Esophagus mucosa (tissue), 1 donor: ENCODE data around the gene PKD2L1. TPM values are rescaled to one million over a fixed set of nuclear protein-coding genes. Genes with fewer than 3 reads are reported as not detected.
"Not testable (repeated sequence)": the region's sequence is repeated elsewhere in the genome, so short reads cannot be mapped to it uniquely, and the experiment has no call there.

Source experiments
- ATAC-seq: fragments of 200-7000 bp; cut with Tn5 transposase; one replicate; pipeline ENCODE4 v1.9.1; 2020
- total RNA-seq: library from RNA; stranded (reverse); gene quantifications from one replicate; pipeline ENCODE4 v1.2.4, GENCODE V29; 2023
- donor health status: DM: yes; HTN: yes; CAD: no.

PKD2L1 gene
- total RNA-seq, 1 donor from 2014 or later, result not detected

DNA sequence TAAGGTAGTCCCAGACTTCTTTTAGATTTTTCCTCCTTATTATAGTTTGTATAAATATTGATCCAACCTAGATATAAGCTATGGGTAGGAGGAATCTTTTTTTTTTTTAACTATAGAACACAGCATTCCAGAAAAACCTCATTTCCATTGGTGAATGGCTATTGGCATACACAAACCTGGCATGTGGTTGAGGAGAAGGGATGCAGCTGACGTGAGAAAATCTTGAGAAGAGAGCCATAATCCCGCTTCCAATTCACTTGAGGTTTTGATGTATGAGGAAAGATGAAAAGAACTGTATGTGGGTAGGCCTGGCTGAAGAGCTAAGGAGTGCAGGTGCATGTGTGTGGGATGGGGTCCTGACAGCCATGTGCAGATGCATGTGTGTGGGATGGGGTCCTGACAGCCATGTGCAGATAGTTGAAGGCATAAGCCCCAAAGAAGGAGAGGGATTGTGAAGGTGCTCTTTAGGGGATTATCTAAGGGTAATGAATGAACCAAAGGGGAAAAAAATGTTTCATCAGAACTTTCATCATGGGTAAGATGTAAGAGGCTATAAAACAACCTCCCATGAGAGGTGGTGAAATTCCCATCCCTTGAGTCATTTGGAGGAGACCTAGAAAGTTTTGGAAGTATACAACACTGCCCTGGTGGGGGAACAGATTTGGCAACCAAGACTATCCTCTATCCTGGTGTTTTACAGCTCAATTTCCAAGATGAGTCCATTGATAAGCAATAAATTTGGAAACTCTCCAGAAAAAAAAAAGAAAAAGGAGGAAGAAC lies 3.8 kb upstream of the PKD2L1 start:
- ATAC-seq, result no peak

GRCh38 chr10:100333106-100333505 lies 3.1 kb upstream of the PKD2L1 start:
- ATAC-seq, result no peak

DNA sequence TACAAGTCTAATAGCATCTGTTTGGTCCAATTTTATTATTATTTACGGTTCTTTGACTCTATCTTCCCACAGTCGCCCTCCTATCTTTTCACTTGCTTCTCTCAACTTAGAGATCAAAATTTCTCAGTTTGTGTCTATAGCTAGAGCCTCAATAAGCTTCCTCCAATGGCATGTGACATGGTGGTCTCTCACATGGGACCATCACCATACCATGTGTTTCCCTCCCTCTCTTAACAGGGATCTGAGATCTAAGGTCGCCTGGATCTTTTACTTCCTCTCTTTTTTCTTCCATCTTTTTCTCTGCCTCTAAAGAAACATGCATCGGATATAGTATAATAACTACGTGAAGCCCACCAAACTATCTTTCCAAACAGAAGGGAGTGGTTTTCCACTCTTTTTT lies 1.8 kb downstream of the PKD2L1 start:
- no peak for ATAC-seq

DNA sequence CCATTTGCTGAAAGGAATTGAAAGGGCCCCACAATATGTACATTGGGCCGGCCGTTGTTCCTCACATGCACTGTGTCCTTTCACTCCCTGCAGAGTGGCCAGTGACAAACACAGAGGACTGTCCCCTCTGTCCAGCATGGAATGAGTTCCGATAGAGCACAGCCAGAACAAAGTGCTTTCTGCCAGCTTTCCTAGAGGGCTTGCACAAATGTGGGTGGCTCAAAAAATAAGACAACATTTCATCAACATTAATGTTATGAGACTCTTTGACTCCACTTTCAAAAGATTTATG lies 2.4 kb downstream of the PKD2L1 start:
- no peak for ATAC-seq

GRCh38 chr10:100327007-100327717 lies 2.9 kb downstream of the PKD2L1 start:
- peak; percentile 94 for ATAC-seq

- no peak for ATAC-seq
These were observed 4.9 kb downstream of the PKD2L1 start for GRCh38 chr10:100325158-100325557.

DNA sequence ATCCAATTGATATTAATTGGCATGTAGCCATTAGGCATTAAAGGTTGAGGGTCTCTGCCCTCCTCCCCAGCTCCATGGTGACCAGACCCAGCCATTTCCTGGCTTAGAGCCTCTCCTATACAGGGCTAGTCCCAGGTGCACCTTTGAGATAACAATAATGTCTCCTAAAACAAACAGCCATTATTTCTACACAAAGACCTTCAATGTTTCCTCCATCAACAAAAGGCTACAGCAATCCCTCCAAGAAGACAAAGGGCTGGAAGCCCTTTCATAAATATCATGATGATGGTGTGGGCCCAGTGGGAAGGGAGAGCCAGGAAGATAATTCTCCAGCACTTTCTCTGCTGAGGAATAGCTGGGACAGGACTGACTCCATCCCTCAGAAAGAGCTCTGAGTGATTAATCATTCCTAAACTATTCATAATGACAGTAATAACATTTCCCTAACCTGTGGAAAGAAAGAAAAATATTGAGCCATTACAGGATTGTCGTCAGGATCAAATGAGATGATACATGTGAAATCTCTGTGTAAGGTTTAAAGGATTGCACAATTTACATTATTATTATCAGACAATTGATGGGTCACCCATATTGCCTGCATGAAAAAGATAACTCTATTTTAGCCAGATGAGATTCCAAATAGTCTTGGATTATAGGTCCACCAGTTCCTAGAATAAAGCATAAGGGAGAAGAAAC lies 10.2 kb downstream of the PKD2L1 start:
- no peak for ATAC-seq

DNA sequence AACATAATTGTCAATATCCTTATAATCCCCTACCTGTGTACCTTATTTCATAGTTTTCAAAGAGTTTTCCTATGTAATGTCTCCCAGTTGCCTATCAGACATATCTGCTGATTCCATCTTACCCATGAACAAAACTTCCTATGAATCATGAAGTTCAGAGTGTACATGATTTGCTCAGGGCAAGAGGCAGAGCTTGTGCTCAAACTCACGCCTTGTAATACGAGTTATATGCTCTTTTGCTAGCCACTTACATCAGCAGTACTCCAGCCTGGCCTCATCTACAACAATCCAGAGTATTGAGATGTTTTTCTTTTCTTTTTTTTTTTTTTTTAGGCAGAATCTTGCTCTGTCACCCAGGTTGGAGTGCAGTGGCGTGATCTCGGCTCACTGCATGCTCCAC lies 11.8 kb downstream of the PKD2L1 start:
- no peak for ATAC-seq

- no peak for ATAC-seq
These were observed 14.4 kb downstream of the PKD2L1 start for GRCh38 chr10:100315615-100316014.

DNA sequence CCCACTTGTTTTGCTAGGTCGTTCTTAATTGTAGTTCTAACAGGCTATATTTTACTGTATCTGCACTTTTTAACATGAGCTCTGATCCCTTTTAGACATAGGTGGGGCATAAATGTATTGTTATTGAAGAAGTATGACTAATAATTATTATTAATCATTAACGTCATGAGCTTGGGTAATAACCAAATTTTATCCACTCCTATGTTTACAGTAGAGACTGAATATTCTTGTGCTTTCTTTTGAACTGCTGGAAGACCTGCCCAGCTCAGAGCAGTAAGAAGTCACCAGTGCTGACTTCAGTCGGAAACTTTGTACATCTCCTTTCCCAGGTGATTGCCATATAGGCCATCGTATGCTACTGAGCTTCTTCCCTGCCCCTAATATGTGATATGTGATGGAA lies 18.7 kb downstream of the PKD2L1 start:
- peak; percentile 82 for ATAC-seq

- ATAC-seq, result no peak
These were observed 22.3 kb downstream of the PKD2L1 start for GRCh38 chr10:100307684-100308083.

DNA sequence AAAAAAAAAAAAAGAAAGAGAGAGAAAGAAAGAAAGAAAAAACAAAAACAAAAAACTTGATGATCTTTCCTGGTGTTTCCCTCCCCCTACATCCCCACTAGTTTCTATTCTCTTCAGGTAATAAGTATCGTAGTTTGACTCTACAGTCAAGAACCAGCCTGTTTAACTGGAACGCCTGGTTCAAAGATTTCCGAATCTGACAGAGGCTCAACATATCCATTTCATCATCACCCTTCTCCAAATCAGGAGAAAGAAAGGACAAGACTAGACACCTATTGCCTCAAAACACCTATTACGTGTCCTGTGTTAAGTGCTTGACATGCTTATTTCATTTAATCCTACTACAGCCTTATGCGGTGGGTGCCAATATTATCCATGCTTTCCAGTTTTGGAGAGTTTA lies 23.2 kb downstream of the PKD2L1 start:
- peak; percentile 85 for ATAC-seq

- no peak for ATAC-seq
These were observed 25.6 kb downstream of the PKD2L1 start for GRCh38 chr10:100304414-100304813.

GRCh38 chr10:100303724-100304319 lies 26.2 kb downstream of the PKD2L1 start:
- no peak for ATAC-seq

- ATAC-seq, result not testable (repeated sequence)
These were observed 28.9 kb downstream of the PKD2L1 start for GRCh38 chr10:100301123-100301522.

DNA sequence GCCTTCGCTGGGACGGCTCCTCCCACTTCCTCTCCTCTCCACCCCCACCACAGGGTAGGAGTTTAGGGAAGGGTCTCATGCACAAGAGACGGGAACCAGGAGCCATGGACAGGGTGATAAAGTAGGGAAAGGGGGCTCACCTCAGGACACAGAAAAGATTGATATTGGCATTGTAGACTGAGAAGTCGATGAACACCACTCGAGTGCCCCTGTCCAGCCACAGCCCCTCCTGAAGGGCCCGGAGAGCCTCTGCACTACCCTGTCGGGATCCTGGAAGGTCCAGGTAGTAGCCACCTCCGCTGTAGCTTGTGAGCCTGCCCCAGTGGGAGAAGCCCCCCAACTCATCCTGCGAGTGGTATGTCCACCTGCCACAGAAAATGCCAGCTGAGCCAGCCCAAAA lies 32.8 kb downstream of the PKD2L1 start:
- no peak for ATAC-seq

- ATAC-seq, result no peak
These were observed 37.0 kb downstream of the PKD2L1 start for GRCh38 chr10:100293066-100293465.

DNA sequence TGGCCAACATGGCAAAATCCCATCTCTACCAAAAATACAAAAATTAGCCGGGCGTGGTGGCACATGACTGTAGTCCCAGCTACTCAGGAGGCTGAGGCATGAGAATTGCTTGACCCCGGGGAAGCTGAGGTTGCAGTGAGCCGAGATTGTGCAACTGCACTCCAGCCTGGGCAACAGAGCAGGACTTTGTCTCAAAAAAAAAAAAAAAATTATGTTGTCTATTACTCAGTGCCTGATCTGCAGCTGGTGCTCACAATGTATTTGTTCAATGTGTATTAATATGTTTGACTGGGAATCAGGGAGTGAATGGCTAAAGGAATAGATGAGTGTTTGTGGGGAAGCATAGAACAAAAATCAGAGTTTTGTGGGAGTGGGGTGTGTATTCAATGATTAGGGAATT lies 37.7 kb downstream of the PKD2L1 start:
- ATAC-seq, result not testable (repeated sequence)

DNA sequence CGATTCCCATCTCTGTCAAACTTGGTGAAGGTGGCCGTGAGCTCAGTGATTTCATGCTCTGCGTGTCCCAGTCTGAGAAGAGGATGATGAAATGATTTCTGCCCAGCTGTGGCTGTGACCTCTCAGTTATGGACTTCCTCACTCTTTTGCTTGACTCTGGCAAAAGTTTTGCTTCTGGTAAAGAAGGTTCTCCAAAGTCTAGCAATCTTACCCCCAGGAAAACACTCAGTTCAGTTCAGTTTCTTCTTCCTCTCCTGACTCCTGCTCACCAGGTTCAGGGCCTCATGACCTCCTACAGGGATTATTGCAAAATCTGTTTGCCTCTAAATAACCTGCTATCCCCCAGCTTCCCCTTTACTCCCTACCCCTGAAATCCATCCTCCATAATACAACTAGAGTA lies 38.7 kb downstream of the PKD2L1 start:
- no peak for ATAC-seq

- no peak for ATAC-seq
These were observed 40.4 kb downstream of the PKD2L1 start for GRCh38 chr10:100289641-100290040.

- ATAC-seq, result no peak
These were observed 41.8 kb downstream of the PKD2L1 start for GRCh38 chr10:100288196-100288595.

- ATAC-seq, result peak; percentile 48
These were observed 42.3 kb downstream of the PKD2L1 start for GRCh38 chr10:100287756-100288155.
